Liver (tissue), 3 donors: ENCODE data around the gene MYO3B.

Experiments used
- CTCF ChIP-seq: fragments of 150-350 bp; IDR thresholded peaks from 2 replicates; pipeline ENCODE4 v1.5.1; 2017; ENCODE audit warnings: improper control_type of control experiment, low read depth, low read length; ENCODE audit not compliant: missing input control
- EGR1 ChIP-seq, 2 donors: IDR thresholded peaks; 2 replicates each; pipeline ENCODE4 v1.6.1; 2016 to 2018; ENCODE audit warnings: antibody characterized with exemption in 2 of 2, low read depth in 2 of 2
- FOXA1 ChIP-seq: IDR thresholded peaks from 2 replicates; pipeline ENCODE4 v1.6.1; 2016; ENCODE audit warnings: antibody characterized with exemption
- GABPA ChIP-seq, 2 donors: IDR thresholded peaks in 1 of 2; conservative IDR thresholded peaks in 1 of 2; 2 replicates each; pipeline ENCODE4 v1.6.1; 2016; ENCODE audit warnings: antibody characterized with exemption in 2 of 2, mild to moderate bottlenecking in 1 of 2, moderate library complexity in 1 of 2
- JUND ChIP-seq, 2 donors: IDR thresholded peaks; 2 replicates each; pipeline ENCODE4 v1.6.1; 2016; ENCODE audit warnings: antibody characterized with exemption in 2 of 2
- MAX ChIP-seq: IDR thresholded peaks from 2 replicates; pipeline ENCODE4 v1.6.1; 2016; ENCODE audit warnings: antibody characterized with exemption
- REST ChIP-seq: IDR thresholded peaks from 2 replicates; pipeline ENCODE4 v1.6.1; 2016; ENCODE audit warnings: antibody characterized with exemption, mild to moderate bottlenecking
- RXRA ChIP-seq, 2 donors: IDR thresholded peaks; 2 replicates each; pipeline ENCODE4 v1.6.1; 2017 to 2018; ENCODE audit warnings: antibody characterized with exemption in 2 of 2, mild to moderate bottlenecking in 1 of 2
- SP1 ChIP-seq: IDR thresholded peaks from 2 replicates; pipeline ENCODE4 v1.6.1; 2018; ENCODE audit warnings: antibody characterized with exemption, mild to moderate bottlenecking
- TAF1 ChIP-seq: conservative IDR thresholded peaks from 2 replicates; pipeline ENCODE4 v1.6.1; 2016; ENCODE audit warnings: antibody characterized with exemption, mild to moderate bottlenecking
- YY1 ChIP-seq: IDR thresholded peaks from 2 replicates; pipeline ENCODE4 v1.6.1; 2016; ENCODE audit warnings: antibody characterized with exemption, mild to moderate bottlenecking
- ZBTB33 ChIP-seq: IDR thresholded peaks from 2 replicates; pipeline ENCODE4 v1.6.1; 2016; ENCODE audit warnings: antibody characterized with exemption
- donor health status: healthy.
- donor health status: healthy.

GRCh38 chr2:170405326-170405725, 227.4 kb downstream of the MYO3B start:
- no peak for TF ChIP-seq MAX
- TF ChIP-seq CTCF, result no peak
- no peak for TF ChIP-seq ZBTB33
- no peak for TF ChIP-seq TAF1
- TF ChIP-seq SP1, result no peak
- no peak for TF ChIP-seq FOXA1
- no peak for TF ChIP-seq EGR1 (IDR thresholded peaks at IDR 0.05; ENCODE audit: low read depth in 2 of 2)
- TF ChIP-seq RXRA (IDR thresholded peaks at IDR 0.05), result no peak
- no peak for TF ChIP-seq YY1
- no peak for TF ChIP-seq REST
- TF ChIP-seq GABPA (IDR thresholded peaks at IDR 0.05 in 1 of 2, conservative IDR thresholded peaks at IDR 0.05 in 1 of 2), result no peak
- no peak for TF ChIP-seq JUND (IDR thresholded peaks at IDR 0.05)
